A673 (cell line): ENCODE results near the gene PCDHA2.

Experiments used
- CTCF ChIP-seq: fragments of 300-800, 200-600 bp; sonication (generic); conservative IDR thresholded peaks from 2 replicates; pipeline ENCODE4 v1.5.1; 2017; ENCODE audit warnings: low read depth, mild to moderate bottlenecking, antibody characterized with exemption, low read length, moderate library complexity, mixed read lengths
- EZH2 ChIP-seq: fragments of 200-600 bp; sonication (generic); IDR thresholded peaks from 2 replicates; pipeline ENCODE4 v1.6.1; 2017; ENCODE audit warnings: borderline replicate concordance, low read depth, mild to moderate bottlenecking, mixed read lengths, antibody characterized with exemption, low read length; ENCODE audit not compliant: poor library complexity, severe bottlenecking

- TF ChIP-seq CTCF, result no peak
- no peak for TF ChIP-seq EZH2
Observed at GRCh38 chr5:140791089-140791488, 3.6 kb upstream of the PCDHA2 start.
